Mucosa of descending colon (tissue), 3 donors: ENCODE data around the gene CTNNBIP1. TPM values are rescaled to one million over a fixed set of nuclear protein-coding genes. Genes with fewer than 3 reads are reported as not detected.

ENCODE experiments used
- ATAC-seq: fragments of 200-7000 bp; cut with Tn5 transposase; one replicate; pipeline ENCODE4 v1.9.1; 2020; ENCODE audit warnings: mild to moderate bottlenecking, moderate library complexity
- DNase-seq, 3 donors: peaks; one replicate each; pipeline ENCODE4 v3.0.0-alpha.2; 2020
- H3K36me3 ChIP-seq: fragments of 200-600 bp; one replicate; pipeline ENCODE4 v1.8.0; 2021; ENCODE audit warnings: low read depth, mild to moderate bottlenecking
- H3K4me1 ChIP-seq: fragments of 200-600 bp; one replicate; pipeline ENCODE4 v1.8.0; 2021; ENCODE audit warnings: low read depth, mild to moderate bottlenecking
- H3K4me3 ChIP-seq: fragments of 200-600 bp; one replicate; pipeline ENCODE4 v1.8.0; 2021; ENCODE audit warnings: mild to moderate bottlenecking
- H3K9me3 ChIP-seq: fragments of 200-600 bp; one replicate; pipeline ENCODE4 v1.8.0; 2021; ENCODE audit warnings: mild to moderate bottlenecking
- CTCF ChIP-seq: fragments of 200-600 bp; IDR thresholded peaks from one replicate; pipeline ENCODE4 v1.8.0; 2022; ENCODE audit warnings: antibody characterized with exemption, mild to moderate bottlenecking
- intact Hi-C, 2 donors: fragments of 100-400 bp; cut with DNase I in 1 of 2; cut with micrococcal nuclease in 1 of 2; formaldehyde crosslinking; loops; one replicate each; pipeline versions ENCODE4 v1.11.0 to v1.11.1; 2022; cut with DNase I, micrococcal nuclease
- total RNA-seq, 3 donors: library from RNA; stranded (reverse); fragmentation: NEBNext Ultra II Directional in 2 of 3; extraction: Animal tissue kit (Norgen Biotek cat#: 25700) in 2 of 3; gene quantifications; one replicate each; pipeline versions ENCODE4 v1.2.1 to v1.2.4, GENCODE V29; 2021 to 2023
- donor health status: DM: no; HTN: no; CAD: no; lungs with moderate emphysema.
- donor health status: DM: no; HTN: no; CAD: no.
- donor health status: DM: no; HTN: yes; CAD: no.

The CTNNBIP1 gene
- total RNA-seq, 3 donors from 2014 or later = 20.0 to 24.4 (median 23.3) TPM

GRCh38 chr1:9902060-9902452 is 8.0 kb downstream of the CTNNBIP1 start:
- ATAC-seq (no peak), DNase-seq (no peak)

GRCh38 chr1:9901148-9902059 is 8.7 kb downstream of the CTNNBIP1 start:
- H3K4me3 ChIP-seq = no peak overlapping the region
- ATAC-seq = peak; percentile 59

More at GRCh38 chr1:9902060-9902452, 8.0 kb downstream of the CTNNBIP1 start:
- no peak overlapping the region for H3K4me3 ChIP-seq
- no peaks in the 10 kb centered on the region for H3K9me3 ChIP-seq
- no peaks in the 10 kb centered on the region for H3K36me3 ChIP-seq
- TF ChIP-seq CTCF = no peak
- peaks cover 21% of the 10 kb centered on the region for H3K4me1 ChIP-seq
- intact Hi-C loops = no loop called here

GRCh38 chr1:9900142-9901043 is 9.7 kb downstream of the CTNNBIP1 start:
- peak; percentile 70 to 83 (median 79) for DNase-seq

More at GRCh38 chr1:9901148-9902059, 8.7 kb downstream of the CTNNBIP1 start:
- DNase-seq = peak in 2 of 3 donors; percentile 42 to 52
- Histone ChIP-seq H3K4me1 (peaks cover 21% of the 10 kb centered on the region), H3K9me3 (no peaks in the 10 kb centered on the region), H3K36me3 (no peaks in the 10 kb centered on the region)
- intact Hi-C loops = no loop called here
- TF ChIP-seq CTCF = no peak

GRCh38 chr1:9894115-9894514 is 16.0 kb downstream of the CTNNBIP1 start:
- Histone ChIP-seq H3K9me3 (no peaks in the 10 kb centered on the region), H3K4me3 (no peak overlapping the region), H3K4me1 (no peaks in the 10 kb centered on the region), H3K36me3 (no peaks in the 10 kb centered on the region)
- no peak for ATAC-seq
- intact Hi-C loops = no loop called here
- TF ChIP-seq CTCF = no peak
- peak in 1 of 3 donors; percentile 13 for DNase-seq

More at GRCh38 chr1:9900142-9901043, 9.7 kb downstream of the CTNNBIP1 start:
- no peaks in the 10 kb centered on the region for H3K9me3 ChIP-seq
- H3K36me3 ChIP-seq = no peaks in the 10 kb centered on the region
- TF ChIP-seq CTCF = no peak
- peaks cover 21% of the 10 kb centered on the region for H3K4me1 ChIP-seq
- intact Hi-C loops = no loop called here
- ATAC-seq = peak; percentile 98
- H3K4me3 ChIP-seq = no peak overlapping the region
